KG1 (cell line): Measurements from ENCODE around the gene FNDC10.

Source experiments
- DNase-seq: peaks from one replicate; lab custom pipeline; 2025; lab: John Stamatoyannopoulos, UW

The FNDC10 gene

DNA sequence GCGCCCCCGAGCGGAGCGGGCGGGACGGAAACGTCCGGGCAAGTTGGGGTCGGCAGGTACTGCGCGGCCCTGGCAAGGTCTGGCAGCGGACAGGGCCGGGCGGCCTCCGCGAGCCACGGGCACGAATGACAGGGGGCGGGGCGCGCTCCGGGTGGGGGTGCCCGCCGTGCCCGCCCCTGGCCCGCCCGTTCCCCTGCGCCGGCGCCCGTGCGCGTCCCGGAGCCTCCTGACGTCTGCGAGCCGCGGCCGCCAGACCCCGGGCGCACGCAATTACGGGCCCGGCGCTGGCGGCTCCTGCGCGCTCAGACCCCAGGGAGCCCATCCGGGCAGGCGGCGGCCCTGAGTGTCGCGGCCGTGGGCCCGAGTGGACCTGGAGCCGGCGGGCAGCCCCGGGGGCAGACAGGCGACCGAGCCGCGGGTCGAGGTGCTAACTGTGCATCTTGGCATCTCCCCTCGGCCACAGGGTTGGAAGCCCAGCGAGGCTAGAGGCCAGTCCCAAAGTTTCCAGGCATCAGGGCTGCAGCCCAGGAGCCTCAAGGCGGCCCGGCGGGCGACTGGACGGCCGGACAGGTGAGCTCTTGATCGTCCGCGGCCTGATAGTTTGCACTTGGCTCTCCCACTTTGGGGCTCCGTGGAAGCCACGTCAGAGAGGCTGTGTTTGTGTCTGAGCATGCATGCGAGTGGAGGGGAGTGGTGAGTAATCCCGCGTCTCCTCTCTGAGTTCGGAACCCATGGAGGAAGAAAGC is 16.3 kb upstream of the FNDC10 start:
- no peak for DNase-seq

DNA sequence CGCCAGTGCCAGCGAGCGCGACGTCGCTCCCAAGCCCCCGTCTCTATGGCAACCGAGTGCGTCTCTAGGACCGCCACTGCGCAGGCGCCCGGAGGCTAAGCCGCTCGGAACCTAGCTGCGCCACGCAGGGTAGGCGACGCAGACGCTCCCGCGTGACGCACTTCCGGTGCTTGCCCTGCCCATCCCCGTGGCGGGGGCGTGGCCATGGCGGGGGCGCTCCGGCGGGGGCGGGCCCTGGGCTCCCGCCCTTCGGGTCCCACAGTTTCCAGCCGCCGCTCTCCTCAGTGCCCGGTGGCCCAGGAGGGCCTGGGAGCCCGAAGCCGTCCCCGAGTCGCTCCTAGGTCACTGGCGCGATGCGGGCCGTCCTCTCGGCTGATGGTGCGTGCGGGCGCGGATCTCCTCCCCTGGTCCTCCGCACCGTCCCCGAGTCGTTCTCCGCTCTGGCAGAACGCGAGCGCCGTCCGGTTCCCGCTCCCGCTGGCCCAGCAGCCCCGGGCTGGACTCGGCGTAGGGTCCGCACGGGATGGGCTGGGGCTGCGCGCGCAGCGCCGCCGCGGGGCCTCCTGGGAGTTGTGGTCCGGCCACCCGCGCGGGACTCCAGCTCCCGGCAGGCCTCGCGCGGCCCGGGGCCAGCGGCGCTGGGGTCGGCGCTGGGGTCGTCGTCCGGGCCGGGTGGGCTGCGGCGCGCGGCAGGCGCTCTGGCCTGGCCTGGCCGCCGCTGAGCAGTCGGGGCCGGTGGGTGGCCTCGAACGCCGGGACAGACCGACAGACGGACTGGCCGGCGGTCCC is 15.5 kb upstream of the FNDC10 start, which contains the start of gene MIB2:
Gene MIB2 (plus strand): TSS at position 245 of the 789 bp plus-strand sequence. CDS start 7,953 bp downstream, outside the sequence.
- DNase-seq = peak; percentile 98

DNA sequence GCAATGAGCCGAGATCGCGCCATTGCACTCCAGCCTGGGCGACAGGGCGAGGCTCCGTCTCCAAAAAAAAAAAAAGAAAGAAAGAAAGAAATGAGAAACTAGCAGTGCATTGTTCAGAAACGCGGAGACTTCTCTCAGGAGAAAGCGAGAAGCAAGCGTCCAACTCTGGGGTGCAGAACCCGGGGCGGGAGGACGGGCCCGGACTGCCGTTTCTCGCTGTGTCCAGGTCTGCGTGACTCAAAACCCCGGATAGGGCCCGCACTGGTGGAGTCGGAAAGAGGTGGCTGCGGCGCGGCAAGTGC is 15.0 kb upstream of the FNDC10 start:
- DNase-seq = no peak

DNA sequence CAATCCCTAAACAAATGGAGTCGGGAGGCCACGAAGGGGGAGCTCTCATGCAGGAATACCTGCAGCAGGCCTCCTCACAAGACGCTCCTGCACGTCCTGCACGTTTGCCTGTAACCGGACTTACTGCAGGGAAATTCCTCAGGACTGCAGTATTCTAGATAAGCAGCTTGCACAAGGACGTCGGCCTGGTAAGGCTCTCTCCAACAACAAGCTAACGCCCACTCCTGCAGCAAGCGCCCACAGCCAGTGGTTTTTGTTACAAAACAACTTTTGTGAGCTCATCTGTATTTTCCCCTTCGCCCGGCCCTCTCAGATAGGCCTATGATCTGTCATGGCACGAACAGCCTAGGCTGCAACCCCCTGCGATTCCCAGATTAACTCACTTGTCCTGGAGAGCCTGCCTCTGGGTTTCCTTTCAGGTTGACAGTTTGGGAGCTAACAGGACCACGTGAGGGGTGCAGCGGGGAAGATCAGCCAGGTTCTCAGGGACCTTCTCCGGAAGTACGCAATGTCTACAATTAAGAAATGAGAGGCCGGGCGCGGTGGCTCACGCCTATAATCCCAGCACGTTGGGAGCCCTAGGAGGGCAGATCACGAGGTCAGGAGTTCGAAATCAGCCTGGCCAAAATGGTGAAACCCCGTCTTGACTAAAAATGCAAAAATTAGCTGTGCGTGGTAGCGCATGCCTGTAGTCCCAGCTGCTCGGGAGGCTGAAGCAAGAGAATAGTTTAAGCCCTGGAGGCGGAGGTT is 14.4 kb upstream of the FNDC10 start:
- DNase-seq = peak; percentile 29

DNA sequence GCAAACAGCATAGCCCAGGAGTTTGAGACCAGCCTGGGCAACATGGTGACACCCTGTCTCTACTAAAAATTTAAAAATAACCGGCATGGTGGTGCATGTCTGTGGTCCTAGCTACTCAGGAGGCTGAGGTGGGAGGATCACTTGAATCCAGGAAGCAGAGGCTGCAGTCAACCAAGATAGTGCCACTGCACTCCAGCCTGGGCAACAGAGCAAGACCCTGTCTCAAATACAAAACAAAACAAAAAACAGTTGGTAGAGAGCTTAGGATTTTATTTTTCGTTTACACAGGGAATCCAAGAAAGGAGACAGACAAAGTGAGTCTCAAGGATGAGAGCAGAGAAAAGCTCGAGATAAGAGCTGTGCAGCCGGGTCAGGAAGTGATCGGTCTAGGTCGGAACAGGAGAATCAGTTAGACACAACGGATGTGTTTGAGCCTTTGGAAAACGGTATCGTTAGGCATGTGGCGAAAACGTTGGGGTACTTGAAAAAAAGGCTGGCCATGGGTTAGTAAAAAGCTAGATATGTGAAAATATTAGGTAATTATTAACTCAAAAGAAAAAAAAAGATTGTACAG is 13.7 kb upstream of the FNDC10 start:
- no peak for DNase-seq

DNA sequence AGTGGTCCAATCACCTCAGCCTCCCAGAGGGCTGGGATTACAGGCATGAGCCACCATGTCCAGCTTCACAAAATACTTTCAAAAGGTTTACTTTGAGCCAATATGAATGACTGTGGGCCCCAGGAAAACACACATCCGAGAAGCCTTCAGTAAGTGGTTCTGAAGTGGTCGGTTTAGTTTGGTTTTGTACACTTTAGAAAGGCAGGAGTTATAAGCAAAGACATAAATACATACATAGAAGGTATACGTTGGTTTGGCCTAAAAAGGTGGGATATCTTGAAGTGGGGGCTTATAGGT is 12.1 kb upstream of the FNDC10 start:
- no peak for DNase-seq

DNA sequence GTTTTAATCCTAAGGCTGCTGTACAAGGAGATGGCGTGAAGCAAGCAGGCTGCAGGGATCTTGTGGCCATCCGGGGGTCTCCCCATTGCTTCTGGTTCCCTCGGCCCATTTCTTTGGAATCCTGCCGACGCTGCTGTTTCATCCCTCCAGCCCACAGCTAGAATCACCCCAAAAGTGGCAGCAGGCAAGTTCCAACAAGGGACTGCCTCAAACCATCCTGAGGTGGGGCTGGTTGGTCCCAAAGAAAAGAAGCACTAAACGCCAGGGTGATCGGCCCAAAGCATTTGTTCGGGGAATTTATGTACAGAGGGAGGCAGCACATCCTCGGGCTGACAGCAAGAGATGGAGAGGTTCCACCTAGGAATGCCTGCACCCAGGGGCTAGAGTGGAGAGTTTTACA is 10.9 kb upstream of the FNDC10 start:
- no peak for DNase-seq

DNA sequence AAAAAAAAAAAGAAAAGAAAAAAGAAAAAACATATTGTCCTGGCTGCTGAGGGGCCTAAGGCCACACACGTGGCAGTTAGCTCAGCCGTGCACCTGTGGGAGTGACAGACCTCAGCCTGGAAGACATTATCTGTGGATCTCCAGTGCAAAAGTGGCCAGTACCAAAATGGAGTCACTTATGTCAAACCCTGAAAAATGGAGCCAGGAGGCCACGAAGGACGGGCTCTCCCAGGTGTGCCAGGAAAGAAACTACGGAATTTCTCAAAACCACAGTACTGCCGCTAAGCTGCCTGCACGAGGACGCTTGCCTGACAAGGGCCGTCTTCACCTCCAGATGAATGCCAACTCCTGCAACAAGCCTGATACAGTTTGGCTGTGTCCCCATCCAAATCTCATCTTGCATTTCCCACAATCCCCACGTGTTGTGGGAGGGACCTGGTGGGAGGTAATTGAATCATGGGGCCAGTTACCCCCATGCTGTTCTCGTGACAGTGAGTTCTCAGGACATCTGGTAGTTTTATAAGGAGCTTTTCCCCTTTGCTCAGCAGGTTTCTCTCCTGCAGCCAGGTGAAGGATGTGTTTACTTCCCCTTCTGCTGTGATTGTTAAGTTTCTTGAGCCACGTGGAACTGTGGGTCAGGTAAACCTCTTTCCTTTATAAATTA is 10.0 kb upstream of the FNDC10 start:
- no peak for DNase-seq

DNA sequence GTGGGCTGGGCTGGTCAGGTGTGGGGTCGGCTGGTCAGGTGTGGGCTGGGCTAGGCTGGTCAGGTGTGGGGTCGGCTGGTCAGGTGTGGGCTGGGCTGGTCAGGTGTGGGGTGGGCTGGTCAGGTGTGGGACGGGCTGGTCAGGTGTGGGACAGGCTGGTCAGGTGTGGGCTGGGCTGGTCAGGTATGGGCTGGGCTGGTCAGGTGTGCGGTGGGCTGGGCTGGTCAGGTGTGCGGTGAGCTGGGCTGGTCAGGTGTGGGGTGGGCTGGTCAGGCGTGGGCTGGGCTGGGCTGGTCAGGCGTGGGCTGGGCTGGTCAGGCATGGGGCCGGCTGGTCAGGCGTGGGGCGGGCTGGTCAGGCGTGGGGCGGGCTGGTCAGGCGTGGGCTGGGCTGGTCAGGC is 6.3 kb upstream of the FNDC10 start:
- DNase-seq = no peak

DNA sequence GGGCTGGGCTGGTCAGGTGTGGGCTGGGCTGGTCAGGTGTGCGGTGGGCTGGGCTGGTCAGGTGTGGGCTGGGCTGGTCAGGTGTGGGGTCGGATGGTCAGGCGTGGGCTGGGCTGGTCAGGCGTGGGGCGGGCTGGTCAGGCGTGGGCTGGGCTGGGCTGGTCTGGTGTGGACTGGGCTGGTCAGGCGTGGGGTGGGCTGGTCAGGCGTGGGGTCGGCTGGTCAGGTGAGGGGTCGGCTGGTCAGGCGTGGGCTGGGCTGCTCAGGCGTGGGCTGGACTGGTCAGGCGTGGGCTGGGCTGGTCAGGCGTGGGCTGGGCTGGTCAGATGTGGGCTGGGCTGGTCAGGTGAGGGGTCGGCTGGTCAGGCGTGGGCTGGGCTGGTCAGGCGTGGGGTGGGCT is 5.8 kb upstream of the FNDC10 start:
- no peak for DNase-seq

DNA sequence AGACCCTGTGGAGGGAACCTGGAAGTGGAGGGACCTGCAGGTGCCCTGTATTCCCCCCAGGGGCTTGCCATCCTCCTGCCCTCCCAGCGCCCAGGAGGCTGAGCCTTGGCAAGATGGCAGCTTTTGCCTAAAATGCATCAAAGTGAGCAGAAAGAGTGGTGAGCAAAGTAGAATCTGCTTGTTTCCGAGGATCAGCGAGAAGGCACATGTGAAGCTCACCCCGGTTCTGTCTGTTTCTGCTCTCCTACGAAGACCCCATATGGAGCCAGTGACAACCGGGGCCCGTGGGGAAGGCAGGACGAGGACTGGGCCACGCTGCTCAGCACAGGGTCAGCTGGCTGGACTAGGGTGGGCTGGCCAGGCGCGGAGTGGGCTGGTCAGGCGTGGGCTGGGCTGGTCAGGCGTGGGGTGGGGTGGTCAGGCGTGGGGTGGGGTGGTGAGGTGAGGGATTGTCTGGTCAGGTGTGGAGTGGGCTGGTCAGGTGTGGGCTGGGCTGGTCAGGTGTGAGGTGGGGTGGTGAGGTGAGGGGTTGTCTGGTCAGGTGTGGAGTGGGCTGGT is 5.2 kb upstream of the FNDC10 start:
- DNase-seq = no peak

DNA sequence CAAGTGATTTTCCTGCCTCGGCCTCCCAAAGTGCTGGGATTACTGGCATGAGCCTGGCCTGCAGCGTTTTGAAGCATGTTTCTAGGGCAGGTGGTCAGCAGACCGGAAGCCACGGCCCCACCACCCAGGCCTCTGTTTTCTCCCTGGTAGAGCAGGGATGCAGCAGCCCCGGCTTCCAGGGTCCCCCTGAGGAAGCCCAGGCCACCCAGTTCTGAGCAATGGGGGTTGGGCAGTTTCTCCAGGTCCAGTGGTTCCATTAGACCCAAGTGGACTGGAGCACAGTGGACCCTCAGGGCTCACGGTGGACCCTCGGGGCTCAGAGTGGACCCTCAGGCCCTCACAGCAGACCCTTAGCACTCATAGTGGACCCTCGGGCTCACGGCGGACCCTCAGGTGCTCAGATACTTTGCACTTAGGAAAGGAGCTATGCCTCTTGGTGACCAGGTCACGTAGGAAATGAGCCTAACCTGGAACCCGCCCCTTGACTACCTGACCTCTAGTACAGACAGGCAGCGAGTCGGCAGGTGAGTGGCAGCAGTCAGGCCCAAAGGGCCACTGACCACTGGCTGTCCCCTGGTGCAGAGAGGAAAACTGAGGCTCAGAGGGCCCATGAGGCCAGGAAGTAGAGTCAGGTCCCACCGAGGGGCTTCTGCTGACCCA is 4.6 kb upstream of the FNDC10 start:
- DNase-seq = no peak

DNA sequence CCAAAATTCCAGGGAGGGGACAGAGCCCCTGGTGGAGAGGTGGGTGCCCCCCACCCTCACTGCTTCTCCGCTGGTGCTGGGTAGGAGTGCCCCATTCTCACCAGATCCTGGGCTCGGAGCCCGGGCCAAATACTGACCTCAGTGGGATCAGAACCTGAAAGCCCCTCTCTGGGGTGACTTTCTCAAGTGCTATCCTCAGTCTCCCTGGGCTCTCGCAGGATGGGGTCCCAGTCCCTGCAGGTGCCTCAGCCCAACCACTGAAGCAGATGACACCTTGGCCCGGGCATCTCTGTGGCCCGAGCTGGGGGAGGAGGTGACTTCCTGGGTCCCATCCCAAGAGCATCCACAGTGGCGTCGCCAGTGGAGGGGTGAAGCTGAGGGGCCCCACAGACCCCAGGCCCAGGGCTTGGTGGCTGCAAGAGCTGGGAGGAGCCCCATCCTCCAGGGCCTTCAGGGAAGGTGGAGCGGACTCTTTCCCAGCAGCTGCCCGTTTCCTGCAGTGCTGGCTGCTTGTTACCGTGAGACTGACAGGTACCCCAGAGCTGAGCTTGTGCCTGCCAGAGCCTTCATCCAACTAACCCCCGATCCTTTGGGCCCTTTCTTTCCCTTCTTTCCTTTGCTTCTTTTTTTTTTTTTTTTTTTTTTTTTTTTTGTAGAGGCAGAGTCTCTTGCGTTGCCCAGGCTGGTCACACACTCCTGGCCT is 3.9 kb upstream of the FNDC10 start:
- DNase-seq = no peak

DNA sequence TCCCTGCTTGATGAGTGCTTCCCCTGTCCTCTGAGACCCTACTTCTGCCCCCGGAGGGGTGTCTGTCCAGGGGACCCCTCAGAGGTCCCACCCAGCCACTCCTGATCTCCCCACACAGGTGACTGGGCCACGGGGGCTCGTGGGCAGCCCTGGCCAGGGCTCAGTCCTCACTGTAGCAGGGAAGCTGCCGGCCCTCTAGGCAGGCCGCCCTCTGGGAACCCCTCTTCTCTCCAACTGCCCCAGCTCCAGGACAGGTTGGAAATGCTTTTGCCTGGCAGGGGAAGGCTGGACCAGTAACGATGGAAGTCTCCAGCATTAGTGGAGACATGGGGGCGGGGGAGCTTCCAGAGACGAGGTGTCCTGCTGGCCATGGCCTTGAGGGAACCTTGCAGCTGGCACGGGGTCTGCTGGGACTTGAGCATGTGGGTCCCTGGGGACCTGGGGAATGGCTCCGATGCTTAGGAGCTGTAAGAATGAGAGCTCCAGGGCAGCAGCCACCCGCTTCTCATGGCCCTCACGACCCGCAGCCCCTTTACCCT is 3.1 kb upstream of the FNDC10 start:
- DNase-seq = no peak

DNA sequence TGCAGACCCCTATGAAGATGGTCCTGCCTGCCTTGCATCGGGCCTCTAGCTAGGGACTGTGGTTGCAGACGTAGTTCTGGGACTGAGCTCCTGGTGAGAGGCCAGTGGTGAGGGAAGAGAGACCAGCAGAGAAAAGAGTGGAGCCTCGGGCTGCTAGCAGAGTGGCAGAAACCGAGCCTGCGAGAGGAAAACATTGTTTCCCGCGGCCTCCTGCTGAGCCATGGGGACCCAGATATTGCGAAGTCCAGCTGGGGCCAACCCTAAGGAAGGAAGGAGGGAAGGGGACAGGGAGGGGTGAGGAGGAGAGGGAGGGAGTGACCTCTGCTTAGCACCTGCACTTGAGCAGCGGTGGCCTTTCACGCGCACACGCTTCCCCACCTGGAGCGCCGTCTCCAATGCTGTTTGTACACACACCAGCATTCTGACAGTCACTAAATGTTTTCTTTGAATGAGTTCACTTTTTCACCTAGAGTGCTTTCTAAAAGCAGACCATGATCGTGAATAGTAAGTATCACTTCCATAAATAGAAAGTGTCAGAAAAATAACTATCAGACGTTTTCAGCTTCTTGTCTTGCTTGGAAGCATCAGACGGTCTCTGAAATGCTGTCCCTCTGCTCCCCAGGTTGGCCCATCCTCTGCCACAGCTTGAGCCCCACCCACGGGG is 2.5 kb upstream of the FNDC10 start:
- no peak for DNase-seq

DNA sequence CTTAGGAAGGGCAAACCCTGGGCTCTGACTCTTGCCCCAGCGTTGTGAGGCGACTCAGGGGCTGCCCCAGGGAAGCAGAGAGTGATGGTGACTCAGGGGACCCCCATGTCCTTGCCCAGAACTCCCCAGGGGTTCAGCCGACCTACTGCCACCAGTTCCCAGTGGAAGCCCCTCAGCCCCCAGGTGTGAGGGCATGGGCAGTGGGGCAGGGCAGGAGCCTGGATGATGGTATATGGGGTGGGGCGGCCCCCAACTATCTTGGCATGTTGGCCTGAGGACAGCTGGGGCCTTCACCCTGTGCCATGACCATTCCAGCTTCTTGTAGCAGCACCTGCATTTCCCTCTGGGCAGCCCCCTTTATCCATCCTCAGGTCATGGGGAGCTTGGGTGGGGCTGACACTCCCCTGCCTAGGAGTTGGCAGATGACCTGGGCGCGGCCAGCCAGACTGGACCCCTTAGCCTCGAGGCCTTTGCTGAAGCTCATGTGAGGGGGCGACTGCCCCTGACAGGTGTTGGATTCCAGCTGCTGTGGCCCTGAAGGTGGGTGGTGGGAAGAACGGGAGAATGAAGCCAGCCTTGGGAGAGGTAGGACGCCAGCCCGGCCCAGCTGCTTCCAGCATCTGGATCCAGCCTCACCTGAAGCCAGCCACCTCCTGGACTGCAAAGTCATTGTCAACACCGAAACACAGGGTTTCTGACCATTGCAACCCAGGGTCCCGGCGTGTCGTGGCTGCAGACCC is 1.8 kb upstream of the FNDC10 start:
- no peak for DNase-seq

DNA sequence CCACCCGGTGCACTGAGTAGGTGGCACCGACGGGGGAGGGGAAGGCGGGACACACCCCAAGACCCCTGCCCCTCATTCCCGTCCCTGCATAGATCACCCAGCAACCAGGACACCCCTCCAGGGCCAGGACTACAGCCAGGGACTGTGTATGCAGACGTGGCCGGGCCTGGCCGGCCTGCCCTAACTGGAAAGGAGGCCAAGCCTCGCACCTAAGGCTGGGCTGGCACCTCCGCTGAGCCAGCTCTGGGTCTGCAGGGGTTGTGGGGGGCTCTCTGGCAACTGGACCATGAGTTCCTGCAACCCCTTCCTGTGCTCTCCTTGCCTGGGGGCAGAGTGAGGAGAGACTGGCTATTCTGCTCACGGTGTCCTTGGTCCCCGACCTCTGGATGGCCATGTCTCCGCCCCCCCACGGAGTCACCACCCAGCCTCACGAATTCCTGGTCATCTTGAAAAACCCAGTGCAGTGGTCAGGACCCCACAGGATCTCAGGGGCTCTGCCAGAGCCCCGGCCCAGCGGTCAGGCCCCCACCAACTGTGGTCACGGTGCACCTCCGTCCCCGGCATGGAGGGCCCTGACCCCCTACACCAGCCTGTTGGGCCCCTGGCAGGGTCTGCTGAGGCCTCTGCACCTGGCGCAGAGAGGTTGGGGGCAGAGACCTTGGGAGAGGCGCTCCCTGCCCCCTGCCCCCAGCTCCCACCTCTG is 1.1 kb upstream of the FNDC10 start:
- DNase-seq = no peak
